ENCODE measurements around the gene TP63.

The TP63 gene

GRCh38 chr3:189901481-189901880 is 270.3 kb downstream of the TP63 start:
- no peak for TF ChIP-seq ZFX (IDR thresholded peaks at IDR 0.05; ENCODE audit: borderline replicate concordance)
- no peak for TF ChIP-seq CTCF (IDR thresholded peaks at IDR 0.05)
- no peak overlapping the region for H3K27ac ChIP-seq

- no peak for TF ChIP-seq CTCF (IDR thresholded peaks at IDR 0.05)
- no peak for TF ChIP-seq ZFX (IDR thresholded peaks at IDR 0.05; ENCODE audit: borderline replicate concordance)
- H3K27ac ChIP-seq, result no peak overlapping the region
Observed at GRCh38 chr3:189902230-189903186, 271.3 kb downstream of the TP63 start.

- TF ChIP-seq ZFX (IDR thresholded peaks at IDR 0.05; ENCODE audit: borderline replicate concordance) (no peak), CTCF (IDR thresholded peaks at IDR 0.05) (no peak)
- H3K27ac ChIP-seq, result no peak overlapping the region
Observed at GRCh38 chr3:189903562-189904250, 272.5 kb downstream of the TP63 start.

DNA sequence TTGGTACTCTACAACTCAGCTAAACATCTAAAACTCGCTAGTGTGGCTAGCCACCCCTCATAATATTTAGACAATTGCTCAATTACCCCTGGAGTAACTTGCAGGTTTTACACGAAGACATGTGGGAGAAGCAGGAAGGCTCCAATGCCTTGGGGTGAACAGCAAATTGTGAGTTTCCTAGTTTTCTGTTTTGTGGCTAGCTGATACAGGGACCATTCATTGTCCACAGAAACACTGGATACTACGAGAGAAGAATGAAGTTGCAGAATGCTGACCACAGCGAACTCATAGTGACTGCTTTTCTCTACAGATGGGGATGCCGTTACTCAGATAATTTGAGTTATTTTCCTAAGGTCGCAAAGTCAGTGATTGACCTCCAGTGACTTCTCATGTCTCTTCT is 276.6 kb downstream of the TP63 start:
- TF ChIP-seq CTCF (IDR thresholded peaks at IDR 0.05) (no peak), ZFX (IDR thresholded peaks at IDR 0.05; ENCODE audit: borderline replicate concordance) (no peak)
- H3K27ac ChIP-seq, result no peak overlapping the region

DNA sequence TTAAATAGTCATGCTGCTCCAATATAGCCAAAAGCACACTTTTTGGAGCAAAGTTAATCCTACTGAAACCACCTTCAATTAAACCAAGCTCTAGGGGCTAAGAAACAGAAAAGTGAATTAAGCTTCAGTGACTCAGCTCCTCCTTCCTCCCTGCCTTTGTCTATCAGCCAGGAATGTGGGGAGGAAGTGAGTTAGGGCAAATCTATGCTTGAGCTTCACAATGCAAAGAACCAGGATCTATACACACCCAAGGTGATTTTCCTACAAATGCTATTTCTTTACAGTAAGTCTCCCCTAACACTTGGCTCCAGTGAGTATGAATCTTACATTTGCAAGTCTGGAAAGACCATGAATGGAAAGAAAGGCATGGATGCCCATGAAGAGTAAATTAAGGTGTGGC is 277.5 kb downstream of the TP63 start:
- TF ChIP-seq CTCF (IDR thresholded peaks at IDR 0.05), result no peak
- no peak for TF ChIP-seq ZFX (IDR thresholded peaks at IDR 0.05; ENCODE audit: borderline replicate concordance)
- no peak overlapping the region for H3K27ac ChIP-seq

GRCh38 chr3:189909139-189909538 is 277.9 kb downstream of the TP63 start:
- TF ChIP-seq ZFX (IDR thresholded peaks at IDR 0.05; ENCODE audit: borderline replicate concordance), result no peak
- TF ChIP-seq CTCF (IDR thresholded peaks at IDR 0.05), result no peak
- no peak overlapping the region for H3K27ac ChIP-seq

- no peak for TF ChIP-seq CTCF (IDR thresholded peaks at IDR 0.05)
- TF ChIP-seq ZFX (IDR thresholded peaks at IDR 0.05; ENCODE audit: borderline replicate concordance), result no peak
- no peak overlapping the region for H3K27ac ChIP-seq
Observed at GRCh38 chr3:189909573-189909972, 278.4 kb downstream of the TP63 start.
